Daoy (cell line): ENCODE data around the gene ZNF484. TPM values are rescaled to one million over a fixed set of nuclear protein-coding genes. Genes with fewer than 3 reads are reported as not detected.
"Not testable (repeated sequence)": the region's sequence is repeated elsewhere in the genome, so short reads cannot be mapped to it uniquely, and the experiment has no call there.

Experiments
- DNase-seq: peaks from one replicate; pipeline ENCODE4 v3.0.0-alpha.2; 2015; ENCODE audit warnings: low read depth
- total RNA-seq: library from RNA; depleted of rRNA; stranded (reverse); fragments of >200 nt; shearing (Covaris generic); gene quantifications from 2 replicates; pipeline ENCODE4 v1.2.3, GENCODE V29; 2014; rRNA removed

Gene ZNF484
- 7.5 and 10.0 TPM in 2 replicates for total RNA-seq

DNA sequence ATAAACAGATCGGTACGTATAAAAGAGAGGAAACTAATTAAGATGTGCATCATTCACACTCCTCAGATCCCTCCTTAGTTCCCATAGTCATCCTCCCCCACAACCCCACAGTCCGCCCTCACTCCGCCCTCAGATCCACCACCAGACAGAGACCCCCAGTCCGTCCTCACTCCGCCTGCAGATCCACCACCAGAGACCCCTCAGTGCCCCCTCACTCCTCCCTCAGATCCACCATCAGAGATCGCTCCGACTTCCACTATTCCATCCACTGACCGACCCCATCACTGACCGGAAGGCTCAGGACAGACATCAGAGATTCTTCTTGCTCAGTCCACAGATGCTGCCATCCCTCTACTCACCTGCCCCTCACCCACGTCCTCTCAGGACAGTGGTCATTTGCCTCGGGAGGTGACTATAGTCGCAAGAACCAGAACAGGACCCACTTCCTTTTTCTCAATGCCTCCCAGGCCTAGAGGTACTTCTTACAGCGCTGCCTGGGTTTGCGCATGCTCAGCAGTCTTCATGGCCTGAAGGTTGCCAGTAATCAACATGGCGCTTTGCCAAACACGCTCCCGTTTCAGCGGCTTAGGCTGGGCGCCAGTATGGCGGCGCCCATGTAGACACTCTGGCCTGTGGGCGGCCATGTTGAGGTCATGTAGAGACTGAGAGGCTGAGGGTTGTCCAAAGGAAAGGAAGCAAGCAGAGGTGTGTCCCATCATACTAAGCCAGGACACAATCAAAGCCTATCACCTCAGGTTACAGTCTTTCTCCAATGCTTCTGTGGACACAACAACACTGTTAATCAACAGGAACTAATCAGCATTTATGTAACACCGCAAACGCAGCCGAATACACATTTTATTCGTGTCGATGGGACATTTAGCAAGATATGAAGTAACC lies at the start of gene ZNF484:
Gene ZNF484 (minus strand): TSS at position 508 of the 900 bp plus-strand sequence. CDS start 3,009 bp downstream, outside the sequence.
- DNase-seq = peak; percentile 99

DNA sequence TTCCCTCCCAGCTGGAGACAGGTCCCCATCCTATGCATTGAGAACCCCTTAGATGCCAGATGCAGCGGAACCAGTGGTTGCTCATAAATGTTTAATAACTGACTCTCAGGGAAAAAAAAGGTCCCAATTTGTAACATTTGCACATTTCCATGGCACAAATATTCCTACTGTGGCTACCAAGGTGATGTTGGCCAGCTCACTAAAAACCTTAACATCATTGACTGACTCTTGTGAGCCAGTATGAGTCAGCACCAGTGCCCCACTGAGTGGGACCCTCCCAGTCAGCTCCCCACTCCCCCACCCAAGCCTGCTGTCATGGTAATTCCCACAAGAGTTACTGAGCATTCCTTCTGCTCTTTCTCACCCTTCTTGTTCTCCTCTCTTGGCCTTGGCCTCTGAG lies 42.6 kb upstream of the ZNF484 start:
- no peak for DNase-seq

DNA sequence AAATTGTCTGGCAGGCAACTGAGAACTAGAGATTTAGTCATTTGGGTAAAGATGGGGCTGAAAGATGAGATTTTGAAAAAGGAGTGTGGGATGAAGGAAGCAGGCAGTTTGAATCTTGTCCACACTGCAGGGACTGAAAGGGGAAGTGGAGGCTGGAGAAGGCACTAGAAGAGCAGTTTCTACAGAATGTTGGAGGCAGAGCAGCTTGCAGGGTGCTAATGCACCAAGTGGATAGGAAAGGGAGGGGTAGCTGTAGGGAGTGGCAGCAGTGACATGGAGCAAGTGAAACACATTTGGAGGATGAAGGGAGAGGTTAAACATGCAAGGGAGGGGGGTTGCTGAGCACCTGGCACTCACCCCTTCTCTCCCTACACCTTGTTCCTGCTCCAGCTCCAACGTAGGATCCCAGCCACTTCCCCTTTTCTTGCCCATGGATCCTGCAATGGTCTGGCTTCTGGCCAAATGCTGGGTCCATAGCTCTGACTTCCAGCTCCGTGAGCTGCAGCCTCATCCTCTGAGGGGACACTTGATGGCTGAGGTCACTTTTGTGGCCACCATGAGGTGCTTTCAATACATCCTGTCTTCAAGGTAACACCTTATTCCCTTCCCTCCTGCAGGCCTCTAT lies 39.5 kb upstream of the ZNF484 start:
- no peak for DNase-seq

DNA sequence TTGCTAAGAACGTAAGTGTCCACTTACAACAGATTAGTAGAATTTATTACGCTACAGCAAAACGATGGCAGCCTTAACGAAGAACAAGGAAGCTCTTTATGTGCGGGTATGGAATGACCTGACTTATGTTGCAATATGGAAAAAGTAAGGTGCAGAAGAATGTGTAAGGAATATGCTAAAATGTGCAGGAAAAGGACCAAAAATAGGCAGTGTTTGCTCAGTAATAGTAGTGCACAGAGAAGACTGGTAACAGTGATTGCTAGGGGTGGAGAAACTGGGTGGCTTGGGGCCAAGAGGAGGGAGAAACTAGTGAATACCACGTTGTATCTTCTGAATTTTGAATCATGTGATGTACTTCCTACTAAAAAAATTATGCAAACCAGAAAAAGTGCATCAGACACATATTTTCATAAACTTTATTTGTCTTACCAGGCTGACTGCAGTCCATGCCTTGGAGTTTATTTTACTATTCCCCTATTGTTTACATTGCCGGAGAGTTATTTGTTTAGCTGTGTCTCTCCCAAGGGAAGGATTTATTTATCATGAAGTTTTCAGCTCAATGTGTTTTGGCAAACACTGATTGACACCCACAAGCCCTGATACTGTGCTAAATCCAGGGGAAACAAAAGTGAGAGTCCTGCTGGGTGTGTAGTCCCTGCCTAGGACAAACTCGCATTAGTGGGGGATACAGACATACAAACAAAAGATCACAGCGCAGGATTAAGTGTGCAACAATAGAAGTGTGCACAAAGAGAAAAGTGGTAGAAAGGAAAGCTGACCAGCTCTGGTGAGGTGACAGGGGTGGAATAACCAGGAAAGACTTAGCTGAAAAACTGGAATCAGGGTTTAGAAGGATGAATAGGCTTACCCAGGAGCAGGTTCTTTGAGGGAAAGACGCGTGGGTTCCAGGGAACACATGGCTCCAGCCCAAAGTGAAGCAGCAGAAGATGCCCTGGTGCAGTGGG lies 34.0 kb upstream of the ZNF484 start:
- no peak for DNase-seq

DNA sequence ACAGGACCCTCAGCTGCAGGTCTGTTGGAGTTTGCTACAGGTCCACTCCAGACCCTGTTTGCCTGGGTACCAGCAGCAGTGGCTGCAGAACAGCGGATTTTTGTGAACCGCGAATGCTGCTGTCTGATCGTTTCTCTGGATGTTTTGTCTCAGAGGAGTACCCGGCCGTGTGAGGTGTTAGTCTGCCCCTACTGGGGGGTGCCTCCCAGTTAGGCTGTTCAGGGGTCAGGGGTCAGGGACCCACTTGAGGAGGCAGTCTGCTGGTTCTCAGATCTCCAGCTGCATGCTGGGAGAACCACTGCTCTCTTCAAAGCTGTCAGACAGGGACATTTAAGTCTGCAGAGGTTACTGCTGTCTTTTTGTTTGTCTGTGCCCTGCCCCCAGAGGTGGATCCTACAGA lies 27.3 kb upstream of the ZNF484 start:
- not testable (repeated sequence) for DNase-seq

DNA sequence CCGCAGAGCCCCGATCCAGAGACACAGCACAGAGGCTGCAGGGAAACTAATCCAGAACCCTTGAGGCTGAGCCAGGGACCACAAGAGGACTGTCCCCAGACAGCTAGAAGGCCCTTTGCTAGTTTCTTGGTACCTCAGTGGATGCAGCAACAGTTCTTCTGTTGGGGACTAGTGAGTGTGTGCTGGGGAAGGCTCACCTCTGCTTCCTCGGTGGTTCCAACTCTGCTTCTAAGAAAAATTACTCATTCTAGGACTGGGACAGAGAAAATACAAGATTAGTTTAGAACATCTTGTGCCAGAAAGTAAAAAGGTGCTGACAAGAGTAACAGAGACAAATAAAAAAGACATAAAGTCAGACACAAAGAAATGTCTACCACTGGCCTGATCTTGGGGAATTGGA lies 19.5 kb upstream of the ZNF484 start:
- DNase-seq = no peak

DNA sequence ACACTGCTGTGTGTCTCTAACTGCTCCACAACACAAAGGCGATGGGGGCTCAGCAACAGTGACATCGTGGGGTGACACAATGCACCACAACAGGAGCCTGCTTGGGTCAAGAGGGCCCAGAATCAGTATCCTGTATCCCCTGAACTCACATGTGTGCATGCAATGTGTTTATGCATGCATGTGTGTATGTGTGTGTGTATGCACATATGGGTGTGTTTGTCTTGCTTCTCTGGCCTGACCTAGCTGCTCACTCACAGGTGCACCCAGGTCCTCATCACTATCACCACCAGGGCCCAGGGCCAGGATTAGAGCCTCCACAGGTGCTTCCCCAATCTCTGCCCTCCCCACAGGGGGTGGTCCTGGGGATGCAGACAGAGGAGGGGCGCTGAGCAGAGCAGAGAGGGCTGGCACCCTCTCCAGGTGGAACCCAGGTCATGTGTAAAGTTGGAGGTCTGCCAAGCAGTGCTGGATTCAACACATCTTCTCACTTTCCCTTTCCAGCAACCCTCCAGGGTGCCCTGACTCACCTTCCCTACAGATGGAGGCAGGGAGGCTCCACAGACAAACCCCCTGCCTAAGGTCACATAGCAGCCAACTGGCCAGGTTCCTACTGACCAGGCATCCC lies 18.1 kb upstream of the ZNF484 start:
- DNase-seq = no peak

DNA sequence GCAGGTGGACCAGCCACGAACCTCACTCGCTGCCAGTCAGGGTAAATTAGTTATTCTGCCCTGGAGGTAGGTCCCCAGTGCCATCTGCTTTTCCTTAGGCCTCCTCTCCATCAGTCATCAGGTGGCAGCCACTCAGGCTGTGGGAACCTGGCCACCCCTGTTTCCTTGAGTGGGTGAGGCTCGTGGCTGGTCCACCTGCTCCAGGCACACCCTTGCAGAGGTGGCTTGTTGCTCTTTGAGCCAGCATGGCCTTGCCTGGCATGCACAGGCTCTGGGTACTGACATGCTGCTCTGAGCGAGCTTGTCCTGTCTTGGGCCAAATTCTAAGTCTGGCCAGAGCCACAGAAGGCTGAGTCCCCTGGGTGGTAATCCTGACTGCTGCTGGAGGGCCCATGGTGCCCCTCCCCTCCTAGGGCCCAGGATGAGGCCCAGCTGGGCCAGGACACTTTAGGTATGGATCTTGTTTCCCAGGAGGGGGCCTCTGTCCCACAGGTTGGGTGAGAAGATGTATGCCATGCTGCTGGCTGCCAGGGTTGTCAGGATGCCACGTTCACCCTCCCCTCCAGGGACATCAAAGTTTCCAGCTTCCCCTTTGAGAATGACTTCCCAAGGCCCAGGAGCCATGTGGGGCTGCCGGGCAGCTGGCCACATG lies 17.0 kb upstream of the ZNF484 start:
- no peak for DNase-seq

DNA sequence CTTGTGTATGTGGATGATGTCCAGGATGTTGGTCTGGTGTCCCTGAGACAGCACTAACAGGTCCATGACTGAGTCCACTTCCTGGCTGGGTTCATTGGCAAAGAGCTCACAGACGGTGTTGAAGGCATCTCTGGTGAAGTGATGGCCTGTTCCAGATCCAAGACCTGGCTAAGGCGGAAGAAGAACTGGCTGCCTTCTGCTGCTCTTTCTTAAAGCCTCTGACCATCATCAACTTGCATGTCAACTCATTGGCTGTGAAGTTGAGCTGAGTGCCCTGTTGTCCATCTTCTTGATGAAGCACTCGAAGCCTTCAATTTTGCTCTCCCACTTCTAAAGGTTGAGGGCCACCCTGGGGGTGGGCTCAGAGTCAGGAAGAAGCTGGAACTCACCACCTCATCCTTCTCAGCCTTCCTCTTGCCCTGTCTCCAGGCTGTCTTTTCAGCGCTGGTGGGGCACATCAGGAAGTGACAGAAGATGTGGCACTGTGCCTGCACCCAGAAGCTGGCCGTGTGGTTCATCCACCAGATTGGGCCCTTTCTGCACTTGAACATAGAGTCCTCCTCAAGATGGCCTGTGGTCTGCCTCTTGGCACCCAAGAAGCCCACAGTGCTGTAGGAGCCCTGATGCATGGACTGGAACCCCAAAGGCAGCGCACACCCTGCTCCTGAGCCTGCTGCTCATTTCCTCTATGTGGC lies 16.2 kb upstream of the ZNF484 start:
- not testable (repeated sequence) for DNase-seq

DNA sequence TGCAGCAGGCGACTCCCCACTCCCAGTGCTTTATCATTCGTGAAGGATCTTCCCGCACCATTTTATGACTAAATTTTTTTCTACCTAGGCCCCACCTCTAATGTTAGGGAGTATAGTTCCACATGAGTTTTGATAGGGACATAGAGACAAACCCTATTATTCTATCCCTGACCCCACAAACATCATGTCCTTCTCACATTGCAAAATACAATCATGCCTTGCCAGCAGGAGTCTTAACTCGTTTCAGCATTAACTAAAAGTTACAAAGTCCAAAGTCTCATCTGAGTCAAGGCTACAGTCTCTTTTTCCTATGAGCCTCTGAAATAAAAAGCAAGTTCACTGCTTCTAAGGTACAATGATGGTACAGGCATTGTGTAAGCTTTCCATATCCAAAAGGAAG lies 14.4 kb upstream of the ZNF484 start:
- not testable (repeated sequence) for DNase-seq

DNA sequence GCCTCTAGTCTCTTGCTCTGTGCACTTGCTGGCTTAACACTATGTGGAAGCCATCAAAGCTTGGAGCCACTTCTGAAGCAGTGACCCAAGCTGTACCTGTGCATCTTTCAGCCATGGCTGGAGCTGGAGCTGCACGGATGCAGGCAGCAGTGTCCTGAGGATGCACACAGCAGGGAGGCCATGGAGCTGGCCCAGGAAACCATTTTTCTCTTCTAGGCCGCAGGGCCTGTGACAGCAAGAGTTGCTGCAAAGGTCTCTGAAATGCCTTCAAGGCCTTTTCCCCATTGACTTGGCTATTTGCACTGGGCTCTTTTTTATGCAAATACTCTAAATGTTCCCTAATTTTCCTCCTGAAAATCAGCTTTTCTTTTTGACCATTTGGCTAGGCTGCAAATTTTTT lies 12.9 kb upstream of the ZNF484 start:
- no peak for DNase-seq

DNA sequence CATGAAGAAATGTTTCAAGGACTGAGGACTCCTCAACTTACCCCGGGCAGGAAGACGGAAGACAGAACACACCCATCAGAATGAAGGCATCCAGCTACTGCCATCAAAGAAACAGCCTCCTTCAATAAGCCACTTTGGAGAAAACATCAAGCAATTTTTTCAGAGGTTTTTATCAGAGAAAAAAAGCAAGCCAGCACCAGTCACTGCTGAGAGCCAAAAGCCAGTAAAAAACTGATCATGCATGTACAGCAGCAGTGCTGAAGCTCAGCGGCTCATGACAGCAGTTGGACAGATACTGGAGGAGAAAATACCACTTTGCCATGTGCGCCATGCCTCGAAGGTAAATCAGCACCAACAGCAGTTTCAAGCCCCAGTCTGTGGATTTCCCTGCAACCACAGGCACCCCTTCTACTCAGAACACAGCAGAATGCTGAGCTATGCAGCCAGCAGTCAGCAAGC lies 10.1 kb upstream of the ZNF484 start:
- DNase-seq = no peak

DNA sequence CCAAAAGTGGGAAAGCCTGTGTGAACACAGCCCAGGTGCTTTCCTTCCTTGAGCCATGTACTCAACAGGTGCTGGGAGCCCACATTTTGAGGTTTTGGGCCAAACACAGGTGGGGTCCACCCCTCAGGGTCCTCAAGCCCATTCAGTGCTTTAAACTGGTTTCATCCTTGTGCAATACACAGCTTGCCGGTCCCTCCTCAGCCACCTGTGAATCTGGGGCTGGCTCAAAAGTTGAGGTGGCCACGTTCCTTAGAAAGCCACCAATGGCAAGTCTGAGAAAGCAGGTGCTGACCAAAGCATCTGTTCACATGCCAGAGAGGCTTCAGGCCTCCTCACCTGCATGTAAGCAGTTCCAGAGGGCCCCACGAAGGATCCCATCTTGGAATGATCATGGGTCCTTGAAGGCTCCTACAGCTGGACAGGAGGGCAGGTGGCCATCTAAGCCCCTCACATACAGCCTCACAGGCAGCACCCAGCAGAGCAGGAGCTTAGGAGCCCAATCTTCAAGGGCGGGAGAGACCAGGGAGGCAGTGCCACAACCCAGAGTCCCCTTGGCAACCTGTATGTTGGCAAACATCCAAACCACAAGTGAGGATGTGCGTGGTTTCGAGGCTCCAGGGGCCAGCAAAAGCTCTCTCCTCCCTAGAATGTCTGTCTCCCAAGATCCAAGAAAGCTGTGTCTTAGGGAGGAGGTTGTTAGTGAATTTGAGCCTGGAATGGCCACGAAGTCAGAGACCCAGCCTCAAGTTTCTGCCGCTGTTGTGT lies 9.2 kb upstream of the ZNF484 start:
- DNase-seq = peak; percentile 36

DNA sequence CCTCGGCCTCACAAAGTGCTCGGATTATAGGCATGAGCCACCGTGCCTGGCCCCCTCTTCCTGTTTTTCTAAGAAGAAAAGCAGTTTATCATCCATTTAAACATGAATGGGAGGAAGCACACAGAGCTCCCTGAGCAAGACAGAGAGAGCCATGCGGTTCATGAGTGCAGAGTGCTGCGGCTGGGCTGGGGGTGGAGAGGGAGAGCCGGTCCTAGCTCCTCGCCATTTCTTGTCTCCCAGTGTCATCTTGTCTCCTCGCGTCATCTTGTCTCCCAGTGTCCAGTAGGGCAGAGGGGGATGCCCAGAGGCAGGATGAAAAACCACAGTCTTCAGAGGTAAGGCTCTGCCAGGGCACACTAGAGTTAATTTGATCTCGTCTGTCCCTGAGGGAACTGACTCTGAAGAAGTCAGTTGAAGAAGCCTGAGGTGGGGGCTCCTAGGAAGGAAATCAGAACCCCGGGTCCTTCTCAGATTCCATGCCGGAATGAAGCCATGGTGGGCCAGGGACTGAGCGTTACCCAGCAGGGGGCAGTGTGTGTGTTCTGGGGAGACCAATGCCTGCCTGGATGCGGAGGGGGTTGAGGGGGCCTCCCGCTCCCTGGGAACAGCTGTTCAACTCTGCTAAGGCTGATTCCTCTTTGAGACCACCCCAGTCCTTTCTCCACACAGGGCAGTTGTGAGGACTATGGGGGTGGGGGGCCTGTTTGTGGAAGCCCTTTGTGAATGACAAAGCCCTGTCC lies 6.0 kb upstream of the ZNF484 start:
- not testable (repeated sequence) for DNase-seq

DNA sequence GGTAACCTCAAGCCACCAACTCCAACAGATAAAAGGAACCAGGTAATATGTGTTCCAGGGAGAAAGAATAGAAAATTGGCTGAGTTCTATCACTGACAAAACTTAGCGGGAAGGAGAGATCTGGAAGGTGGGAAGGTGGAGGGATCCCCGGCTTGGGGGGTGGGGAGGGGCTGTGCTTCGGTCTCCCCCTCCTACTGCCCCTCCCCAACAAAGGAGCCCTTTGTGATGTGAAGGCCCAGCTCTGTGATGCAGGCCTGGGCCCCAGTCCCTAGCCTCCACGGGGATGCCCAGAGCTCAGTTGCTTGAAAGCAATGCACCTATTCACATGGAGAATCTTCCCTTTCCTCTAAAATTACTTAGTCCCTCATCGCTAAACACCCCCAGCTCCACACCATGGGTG lies 4.4 kb upstream of the ZNF484 start:
- no peak for DNase-seq

DNA sequence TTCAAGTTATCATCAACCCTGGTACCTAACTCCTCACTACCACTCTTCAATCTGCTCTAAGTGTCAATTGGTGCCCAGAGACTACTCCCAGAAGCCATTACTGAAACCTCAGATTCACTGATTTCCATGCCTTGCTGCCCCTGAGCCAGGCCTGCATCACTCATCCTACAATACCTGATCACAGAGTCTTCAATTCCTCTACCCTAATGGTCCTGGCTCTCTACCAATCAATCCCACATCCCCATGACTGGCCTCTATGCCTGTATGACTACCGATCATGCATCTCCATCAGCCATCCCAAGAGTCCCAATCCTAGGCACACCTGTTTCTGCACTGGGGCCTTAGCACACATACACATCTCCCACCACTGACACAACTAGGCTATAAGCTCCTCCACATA lies 2.5 kb downstream of the ZNF484 start:
- no peak for DNase-seq

DNA sequence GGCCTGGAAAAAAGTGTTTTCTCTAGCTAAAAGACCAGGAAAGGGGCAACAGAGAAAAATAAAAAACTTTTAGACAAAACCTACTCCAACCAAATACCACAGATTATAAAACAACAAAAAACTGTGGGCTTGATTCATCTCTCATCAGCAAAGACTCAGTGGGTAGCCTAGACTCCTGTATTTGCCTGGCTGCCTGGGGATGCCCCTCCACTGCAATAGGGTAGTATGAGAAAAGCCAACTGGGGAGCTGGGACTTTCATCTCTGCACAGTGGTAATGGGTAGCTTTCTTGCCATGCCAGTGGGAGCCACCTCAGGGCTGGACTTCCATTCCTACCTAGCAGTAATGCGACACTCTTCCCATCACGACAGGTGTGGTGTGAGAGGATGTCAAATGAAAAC lies 7.5 kb downstream of the ZNF484 start:
- DNase-seq = no peak

DNA sequence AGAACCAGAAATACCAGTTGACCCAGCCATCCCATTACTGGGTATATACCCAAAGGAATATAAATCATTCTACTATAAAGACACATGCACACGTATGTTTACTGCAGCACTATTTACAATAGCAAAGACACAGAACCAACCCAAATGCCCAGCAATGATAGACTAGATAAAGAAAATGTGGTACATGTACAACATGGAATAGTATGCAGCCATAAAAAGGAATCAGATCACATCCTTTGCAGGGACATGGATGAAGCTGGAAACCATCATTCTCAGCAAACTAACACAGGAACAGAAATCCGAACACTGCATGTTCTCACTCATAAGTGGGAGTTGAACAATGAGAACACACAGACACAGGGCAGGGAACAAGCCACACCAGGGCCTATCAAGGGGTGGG lies 11.2 kb downstream of the ZNF484 start:
- not testable (repeated sequence) for DNase-seq

DNA sequence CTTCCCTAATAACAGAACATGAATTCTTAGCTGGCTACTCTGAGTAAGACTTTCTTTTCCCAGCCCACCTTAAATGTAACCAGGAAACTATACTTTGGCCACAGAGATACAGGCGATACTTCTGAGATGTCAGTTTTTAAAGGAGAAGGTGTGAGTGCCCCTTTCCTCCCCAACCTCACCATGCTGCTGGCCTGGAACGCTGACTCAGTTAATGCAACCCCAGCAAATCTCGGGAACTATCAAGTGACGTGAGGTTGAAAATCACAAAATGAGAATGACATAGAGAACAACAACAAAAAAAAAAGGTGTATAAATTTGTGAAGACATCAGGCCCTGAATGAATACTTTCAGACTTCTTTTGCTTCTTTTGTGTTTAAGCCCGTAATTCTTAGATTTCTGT lies 13.7 kb downstream of the ZNF484 start:
- no peak for DNase-seq
